K562 (cell line): ENCODE results near the gene CTAGE9. TPM values are rescaled to one million over a fixed set of nuclear protein-coding genes. Genes with fewer than 3 reads are reported as not detected.

Source experiments
- ATAC-seq: fragments of 200-7000 bp; cut with Tn5 transposase; 3 replicates; pipeline ENCODE4 v1.9.1; 2020; ENCODE audit warnings: moderate library complexity
- BruUV-seq: library from RNA; stranded (reverse); fragments of 400-500 nt; replicated peaks from 2 replicates; lab custom pipeline; 2021; lab: Mats Ljungman, UMichigan
- CTCF ChIA-PET: fragments of 300-600 bp; formaldehyde crosslinking; extraction: SDS; loops from one replicate; lab custom pipeline; 2021; ENCODE audit warnings: low intra/inter-chr PET ratio; lab: Yijun Ruan, JAX
- POLR2A ChIA-PET: fragments of 300-600, 350-650 bp; sonication (Branson Sonifier 250); formaldehyde crosslinking; extraction: SDS; loops from one replicate; lab custom pipeline; 2021; ENCODE audit warnings: antibody characterized with exemption, inconsistent platforms; lab: Yijun Ruan, JAX
- DNase-seq, 4 experiments: peaks; one replicate each; pipeline versions ENCODE4 v3.0.0 to v3.0.0-alpha.2; 2011 to 2018; ENCODE audit warnings: low spot score in 3 of 4, mixed read lengths in 3 of 4; ENCODE audit errors: extremely low read depth in 1 of 4
- FAIRE-seq: peaks from 2 replicates; lab custom pipeline; 2011; peaks lifted over from hg19 to GRCh38; lab: Jason Lieb, UNC
- H2AFZ ChIP-seq: 2 replicates; pipeline ENCODE4 v1.6.0; 2011; ENCODE audit warnings: low read depth, low read length, control low read depth, inconsistent platforms
- H3K27ac ChIP-seq: fragments of 200-600 bp; 3 replicates; pipeline ENCODE4 v1.8.0; 2011; ENCODE audit warnings: low read depth, mild to moderate bottlenecking, control low read depth, inconsistent platforms, low read length, moderate library complexity, mixed read lengths; ENCODE audit errors: extremely low read depth
- H3K27me3 ChIP-seq, 2 experiments: fragments of 300-600 bp in 1 of 2; 2 replicates in 1 of 2; 3 replicates in 1 of 2; pipeline versions ENCODE4 v1.6.0 to v1.8.0; 2011; ENCODE audit warnings: inconsistent platforms in 2 of 2, low read length in 2 of 2, mild to moderate bottlenecking in 1 of 2, mixed read lengths in 1 of 2, moderate library complexity in 1 of 2; ENCODE audit not compliant: control insufficient read depth in 2 of 2, insufficient read depth in 2 of 2
- H3K36me3 ChIP-seq: fragments of 300-600 bp; 3 replicates; pipeline ENCODE4 v1.8.0; 2011; ENCODE audit warnings: mild to moderate bottlenecking, low read length, inconsistent platforms; ENCODE audit not compliant: control insufficient read depth, insufficient read depth
- H3K4me1 ChIP-seq, 2 experiments: fragments of 200-600 bp in 1 of 2; replicated peaks in 1 of 2; 2 replicates in 1 of 2; 3 replicates in 1 of 2; pipeline versions ENCODE4 v1.5.1 to v1.8.0; 2011; ENCODE audit warnings: inconsistent platforms in 2 of 2, low read length in 2 of 2, mild to moderate bottlenecking in 1 of 2, mixed read lengths in 1 of 2, moderate library complexity in 1 of 2; ENCODE audit not compliant: control insufficient read depth in 2 of 2, insufficient read depth in 2 of 2
- H3K4me2 ChIP-seq: 2 replicates; pipeline ENCODE4 v1.6.1; 2011; ENCODE audit warnings: low read length, control low read depth, inconsistent platforms, mixed read lengths; ENCODE audit not compliant: insufficient read depth
- H3K4me3 ChIP-seq: fragments of 200-600 bp; sonication (generic), shearing (Covaris generic); 2 replicates; pipeline ENCODE4 v1.5.1; 2016; ENCODE audit warnings: control low read depth, inconsistent platforms
- H3K79me2 ChIP-seq: fragments of 200-600 bp; 3 replicates; pipeline ENCODE4 v1.8.0; 2011; ENCODE audit warnings: low read length, inconsistent platforms; ENCODE audit not compliant: control insufficient read depth, insufficient read depth
- H3K9ac ChIP-seq, 2 experiments: 2 replicates each; pipeline versions ENCODE4 v1.6.0 to v1.6.1; 2011; ENCODE audit warnings: low read depth in 2 of 2, low read length in 2 of 2, control low read depth in 1 of 2, inconsistent platforms in 1 of 2, mild to moderate bottlenecking in 1 of 2, mixed read lengths in 1 of 2; ENCODE audit not compliant: insufficient read depth in 1 of 2
- H3K9me1 ChIP-seq: one replicate; pipeline ENCODE4 v1.6.0; 2011; ENCODE audit warnings: inconsistent platforms, mild to moderate bottlenecking, low read length, moderate library complexity; ENCODE audit not compliant: control insufficient read depth, insufficient read depth
- H3K9me3 ChIP-seq: replicated peaks from 2 replicates; pipeline ENCODE4 v1.5.1; 2011; ENCODE audit warnings: low read depth, low read length, inconsistent platforms; ENCODE audit not compliant: control insufficient read depth, insufficient read depth
- H4K20me1 ChIP-seq: replicated peaks from 2 replicates; pipeline ENCODE4 v1.6.1; 2011; ENCODE audit warnings: low read length, inconsistent platforms, mixed read lengths; ENCODE audit not compliant: control insufficient read depth, insufficient read depth
- CEBPB ChIP-seq: fragments of 450-650 bp; IDR thresholded peaks from 2 replicates; pipeline ENCODE4 v1.6.1; 2016; ENCODE audit warnings: missing genetic modification characterization, missing compliant biosample characterization
- CEBPG ChIP-seq, 3 experiments: fragments of 200-800 bp in 1 of 3; sonication (Bioruptor generic) in 1 of 3; sonication (generic) in 1 of 3; formaldehyde crosslinking in 1 of 3; IDR thresholded peaks in 2 of 3; conservative IDR thresholded peaks in 1 of 3; 2 replicates each; pipeline versions ENCODE4 v1.6.1 to v1.8.0; 2016 to 2022; ENCODE audit warnings: missing compliant biosample characterization in 2 of 3, missing genetic modification characterization in 2 of 3, mild to moderate bottlenecking in 1 of 3, missing genetic modification reagents in 1 of 3
- NR1H2 ChIP-seq: sonication (generic); formaldehyde crosslinking; IDR thresholded peaks from 2 replicates; pipeline ENCODE4 v1.4.0; 2020; ENCODE audit warnings: mild to moderate bottlenecking, missing genetic modification reagents
- SRSF9 ChIP-seq: fragments of 200-400 bp; formaldehyde crosslinking; IDR thresholded peaks from 2 replicates; pipeline ENCODE4 v1.6.1; 2017; ENCODE audit warnings: low read depth, low read length, borderline replicate concordance
- WGBS: fragments of 100-300 bp; shearing (Covaris generic); methylation state at CpG from one replicate; pipeline ENCODE4 v1.1.6; 2016; ENCODE audit warnings: low coverage, mixed read lengths; ENCODE audit not compliant: insufficient coverage; ENCODE audit errors: missing lambda C conversion rate; 5-methylcytosine and 5-hydroxymethylcytosine counted together
- in situ Hi-C: fragments of 300-500 bp; cut with MboI; formaldehyde crosslinking; loops from 4 replicates; pipeline ENCODE4 v1.15.0; 2018; ENCODE audit warnings: inconsistent platforms, mixed read lengths
- intact Hi-C: fragments of 100-400 bp; cut with micrococcal nuclease; formaldehyde crosslinking; loops from 2 replicates; pipeline ENCODE4 v1.14.2; 2022
- polyA plus RNA-seq, 8 experiments: library from polyadenylated mRNA; depleted of rRNA in 4 of 8; stranded (reverse) in 5 of 8; unstranded in 3 of 8; fragments of >200 nt; fragmentation: Nextera tagmentation in 2 of 8; fragmentation: Illumina TruSeq in 1 of 8; extraction: Ambion mirVana in 2 of 8; extraction: Trizol in 1 of 8; gene quantifications; 2 replicates each; pipeline versions ENCODE4 v1.2.1 to v1.2.3, GENCODE V29; 2011 to 2014; ENCODE audit warnings: inconsistent platforms in 1 of 8, missing spikeins in 1 of 8
- total RNA-seq, 7 experiments: library from RNA; depleted of rRNA in 6 of 7; stranded (reverse); fragments of >200 nt in 6 of 7; fragmentation: Illumina TruSeq in 2 of 7; extraction: Trizol in 2 of 7; gene quantifications; 2 replicates each; pipeline versions ENCODE4 v1.2.1 to v1.2.3, GENCODE V29; 2011 to 2021; ENCODE audit warnings: low replicate concordance in 1 of 7
- TF ChIP-seq, protein P1 (sequence below): fragments of 450-650 bp; formaldehyde crosslinking; IDR thresholded peaks from 2 replicates; pipeline ENCODE4 v1.4.0; 2020; ENCODE audit warnings: mild to moderate bottlenecking, mixed read lengths

Gene CTAGE9
- total and polyA plus RNA-seq, 9 of the 15 experiments (the other 6 are each of a cell fraction or from before 2014, with no cell fraction given) = not detected

DNA sequence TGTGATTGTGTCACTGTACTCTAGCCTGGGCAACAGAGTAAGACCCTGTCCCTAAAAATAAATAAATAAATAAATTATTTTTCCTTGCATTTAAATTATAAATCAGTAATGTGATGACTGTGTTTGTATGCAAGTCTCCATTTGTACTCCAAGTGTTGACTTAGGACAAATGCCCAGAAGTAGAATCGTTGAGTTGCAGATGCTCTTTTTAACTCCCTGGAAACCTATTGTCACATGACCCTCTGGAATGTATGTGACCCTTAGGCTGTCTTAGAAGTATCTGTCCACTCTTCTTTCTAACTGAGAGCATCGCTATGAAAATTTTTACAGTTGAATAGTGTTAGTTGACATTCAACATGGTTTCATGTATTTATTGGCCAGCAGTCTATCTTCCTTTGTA lies 28.4 kb downstream of the CTAGE9 start:
- no peaks in the 10 kb centered on the region for H3K79me2 ChIP-seq
- H3K4me2 ChIP-seq = no peak overlapping the region
- no peak overlapping the region for H3K4me3 ChIP-seq
- 73% methylated on average over 2 of the region's 2 CpGs for WGBS
- no peaks in the 10 kb centered on the region for H3K9me1 ChIP-seq
- no TSS peak for BruUV-seq
- ATAC-seq (no peak), FAIRE-seq (no peak), DNase-seq (no peak)
- TF ChIP-seq, protein P1, sequence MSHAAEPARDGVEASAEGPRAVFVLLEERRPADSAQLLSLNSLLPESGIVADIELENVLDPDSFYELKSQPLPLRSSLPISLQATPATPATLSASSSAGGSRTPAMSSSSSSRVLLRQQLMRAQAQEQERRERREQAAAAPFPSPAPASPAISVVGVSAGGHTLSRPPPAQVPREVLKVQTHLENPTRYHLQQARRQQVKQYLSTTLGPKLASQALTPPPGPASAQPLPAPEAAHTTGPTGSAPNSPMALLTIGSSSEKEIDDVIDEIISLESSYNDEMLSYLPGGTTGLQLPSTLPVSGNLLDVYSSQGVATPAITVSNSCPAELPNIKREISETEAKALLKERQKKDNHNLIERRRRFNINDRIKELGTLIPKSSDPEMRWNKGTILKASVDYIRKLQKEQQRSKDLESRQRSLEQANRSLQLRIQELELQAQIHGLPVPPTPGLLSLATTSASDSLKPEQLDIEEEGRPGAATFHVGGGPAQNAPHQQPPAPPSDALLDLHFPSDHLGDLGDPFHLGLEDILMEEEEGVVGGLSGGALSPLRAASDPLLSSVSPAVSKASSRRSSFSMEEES (CRISPR knock-in tag) = peak; percentile 36; the same call in 1 of the 2 replicates
- TF ChIP-seq NR1H2 = no peak
- H3K36me3 ChIP-seq = peaks cover 33% of the 10 kb centered on the region; the same call in 2 of the 3 replicates
- CTCF ChIA-PET = no interaction called here
- H4K20me1 ChIP-seq = no peaks in the 10 kb centered on the region
- H3K27ac ChIP-seq = no peak overlapping the region
- no peaks in the 10 kb centered on the region for H3K4me1 ChIP-seq
- H2AFZ ChIP-seq = no peak overlapping the region
- in situ Hi-C loops = no loop called here
- no peaks in the 10 kb centered on the region for H3K27me3 ChIP-seq
- H3K9me3 ChIP-seq = no peaks in the 10 kb centered on the region
- intact Hi-C loops = no loop called here
- H3K9ac ChIP-seq = no peak overlapping the region
- POLR2A ChIA-PET = no interaction called here

- H3K27ac ChIP-seq = no peak overlapping the region
- H3K4me2 ChIP-seq = no peak overlapping the region
- TF ChIP-seq CEBPB (tag) (peak; percentile 64), CEBPG (CRISPR knock-in tag; IDR thresholded peaks at IDR 0.05) (no peak), CEBPG (tag; conservative IDR thresholded peaks at IDR 0.05 in 1 of 2, IDR thresholded peaks at IDR 0.05 in 1 of 2) (peak; percentile 37 to 75; a peak in 2 of 4 replicates), SRSF9 (no peak)
- CTCF ChIA-PET = no interaction called here
- intact Hi-C loops (no loop called here), in situ Hi-C loops (no loop called here)
- DNase-seq (no peak), ATAC-seq (no peak), FAIRE-seq (no peak)
- H3K4me3 ChIP-seq = no peak overlapping the region
- no TSS peak for BruUV-seq
- no peaks in the 10 kb centered on the region for H3K79me2 ChIP-seq
- H3K9me1 ChIP-seq = no peaks in the 10 kb centered on the region
- no peaks in the 10 kb centered on the region for H3K27me3 ChIP-seq
- H4K20me1 ChIP-seq = no peaks in the 10 kb centered on the region
- H3K9me3 ChIP-seq = no peaks in the 10 kb centered on the region
- no peak overlapping the region for H3K9ac ChIP-seq
- POLR2A ChIA-PET = no interaction called here
- H3K36me3 ChIP-seq = peaks cover 38% of the 10 kb centered on the region; the same call in 2 of the 3 replicates
- H3K4me1 ChIP-seq = no peaks in the 10 kb centered on the region
- H2AFZ ChIP-seq = no peak overlapping the region
These were observed 29.2 kb downstream of the CTAGE9 start for GRCh38 chr6:131681585-131681984.
